Measurements from ENCODE around the gene FBXL2.

Gene FBXL2

GRCh38 chr3:33313331-33313730 lies 36.1 kb downstream of the FBXL2 start:
- ChIA-PET POLR2A (no interaction called here), CTCF (no interaction called here)
- Histone ChIP-seq H3K9me3 (ENCODE audit: control extremely low read depth in 1 of 5, control insufficient read depth in 4 of 5, insufficient read depth in 2 of 5, low read depth in 1 of 5, low read length in 4 of 5) (peaks cover 0 to 7% (median 3%) of the 10 kb centered on the region in 5 experiments), H3K27me3 (replicated peaks in 2 of 5; ENCODE audit: control insufficient read depth in 4 of 5, insufficient read depth in 5 of 5, low read length in 4 of 5) (no peaks in the 10 kb centered on the region), H3K36me3 (ENCODE audit: control insufficient read depth in 4 of 4, insufficient read depth in 4 of 4, low read length in 3 of 4) (no peaks in the 10 kb centered on the region), H3K27ac (ENCODE audit: insufficient read depth in 1 of 2, low read depth in 1 of 2, low read length in 2 of 2, poor library complexity in 1 of 2, severe bottlenecking in 2 of 2) (no peak overlapping the region), H3K4me3 (ENCODE audit: control insufficient read depth in 1 of 7, extremely low read depth in 1 of 7, insufficient read depth in 4 of 7, low read depth in 2 of 7, low read length in 6 of 7) (no peak overlapping the region), H3K4me1 (ENCODE audit: control extremely low read depth in 1 of 4, control insufficient read depth in 4 of 4, insufficient read depth in 4 of 4, low read length in 3 of 4) (peaks cover 2 to 10% (median 6%) of the 10 kb centered on the region in 4 experiments)
- DNase-seq: no peak

- Histone ChIP-seq H3K27me3 (replicated peaks in 2 of 5; ENCODE audit: control insufficient read depth in 4 of 5, insufficient read depth in 5 of 5, low read length in 4 of 5) (no peaks in the 10 kb centered on the region), H3K27ac (ENCODE audit: insufficient read depth in 1 of 2, low read depth in 1 of 2, low read length in 2 of 2, poor library complexity in 1 of 2, severe bottlenecking in 2 of 2) (no peak overlapping the region), H3K9me3 (ENCODE audit: control extremely low read depth in 1 of 5, control insufficient read depth in 4 of 5, insufficient read depth in 2 of 5, low read depth in 1 of 5, low read length in 4 of 5) (peaks cover 0 to 7% (median 3%) of the 10 kb centered on the region in 5 experiments), H3K36me3 (ENCODE audit: control insufficient read depth in 4 of 4, insufficient read depth in 4 of 4, low read length in 3 of 4) (no peaks in the 10 kb centered on the region), H3K4me1 (ENCODE audit: control extremely low read depth in 1 of 4, control insufficient read depth in 4 of 4, insufficient read depth in 4 of 4, low read length in 3 of 4) (peaks cover 2 to 16% (median 11%) of the 10 kb centered on the region in 4 experiments), H3K4me3 (ENCODE audit: control insufficient read depth in 1 of 7, extremely low read depth in 1 of 7, insufficient read depth in 4 of 7, low read depth in 2 of 7, low read length in 6 of 7) (no peak overlapping the region)
- DNase-seq: no peak
- CTCF ChIA-PET: no interaction called here
- POLR2A ChIA-PET: no interaction called here
Measured at GRCh38 chr3:33314993-33315392, 37.8 kb downstream of the FBXL2 start.

GRCh38 chr3:33315826-33316225 lies 38.6 kb downstream of the FBXL2 start:
- POLR2A ChIA-PET: no interaction called here
- peaks cover 0 to 5% (median 3%) of the 10 kb centered on the region in 5 experiments for H3K9me3 ChIP-seq (ENCODE audit: control extremely low read depth in 1 of 5, control insufficient read depth in 4 of 5, insufficient read depth in 2 of 5, low read depth in 1 of 5, low read length in 4 of 5)
- H3K4me1 ChIP-seq (ENCODE audit: control extremely low read depth in 1 of 4, control insufficient read depth in 4 of 4, insufficient read depth in 4 of 4, low read length in 3 of 4): peaks cover 2 to 16% (median 11%) of the 10 kb centered on the region in 4 experiments
- no peaks in the 10 kb centered on the region for H3K27me3 ChIP-seq (replicated peaks in 2 of 5; ENCODE audit: control insufficient read depth in 4 of 5, insufficient read depth in 5 of 5, low read length in 4 of 5)
- WGBS (ENCODE audit: insufficient coverage): 100% methylated on average over 1 of the region's 2 CpGs
- no peak for DNase-seq
- CTCF ChIA-PET: no interaction called here
- H3K27ac ChIP-seq (ENCODE audit: insufficient read depth in 1 of 2, low read depth in 1 of 2, low read length in 2 of 2, poor library complexity in 1 of 2, severe bottlenecking in 2 of 2): no peak overlapping the region
- H3K36me3 ChIP-seq (ENCODE audit: control insufficient read depth in 4 of 4, insufficient read depth in 4 of 4, low read length in 3 of 4): no peaks in the 10 kb centered on the region
- H3K4me3 ChIP-seq (ENCODE audit: control insufficient read depth in 1 of 7, extremely low read depth in 1 of 7, insufficient read depth in 4 of 7, low read depth in 2 of 7, low read length in 6 of 7): no peak overlapping the region

GRCh38 chr3:33317963-33318709 lies 40.9 kb downstream of the FBXL2 start:
- Histone ChIP-seq H3K27ac (ENCODE audit: insufficient read depth in 1 of 2, low read depth in 1 of 2, low read length in 2 of 2, poor library complexity in 1 of 2, severe bottlenecking in 2 of 2) (peak overlapping the region in 1 of 2 experiments; percentile 29), H3K9me3 (ENCODE audit: control extremely low read depth in 1 of 5, control insufficient read depth in 4 of 5, insufficient read depth in 2 of 5, low read depth in 1 of 5, low read length in 4 of 5) (peaks cover 0 to 6% (median 0%) of the 10 kb centered on the region in 5 experiments), H3K27me3 (replicated peaks in 2 of 5; ENCODE audit: control insufficient read depth in 4 of 5, insufficient read depth in 5 of 5, low read length in 4 of 5) (no peaks in the 10 kb centered on the region), H3K4me3 (ENCODE audit: control insufficient read depth in 1 of 7, extremely low read depth in 1 of 7, insufficient read depth in 4 of 7, low read depth in 2 of 7, low read length in 6 of 7) (peak overlapping the region in 3 of 7 experiments; percentile 1 to 57 (median 2)), H3K4me1 (ENCODE audit: control extremely low read depth in 1 of 4, control insufficient read depth in 4 of 4, insufficient read depth in 4 of 4, low read length in 3 of 4) (peaks cover 2 to 16% (median 11%) of the 10 kb centered on the region in 4 experiments), H3K36me3 (ENCODE audit: control insufficient read depth in 4 of 4, insufficient read depth in 4 of 4, low read length in 3 of 4) (no peaks in the 10 kb centered on the region)
- ChIA-PET POLR2A (interaction anchor here (0.5 kb wide), 1 partner anchor 25 kb away, joined by 4 read pairs; no protein-coding TSS in a partner anchor), CTCF (interaction anchor here (0.6 to 1.3 kb wide), 4 partner anchors 13 to 187 kb away, joined by 3 to 5 read pairs (median 3); no protein-coding TSS in a partner anchor)
- WGBS (ENCODE audit: insufficient coverage): 0% methylated on average over 1 of the region's 4 CpGs
- peak; percentile 29 to 77 (median 68) for DNase-seq

GRCh38 chr3:33318710-33319380 lies 41.6 kb downstream of the FBXL2 start:
- ChIA-PET POLR2A (no interaction called here), CTCF (interaction anchor here (0.6 to 1.3 kb wide), 5 partner anchors 12 to 194 kb away, joined by 3 to 5 read pairs (median 3); no protein-coding TSS in a partner anchor)
- H3K27me3 ChIP-seq (replicated peaks in 2 of 5; ENCODE audit: control insufficient read depth in 4 of 5, insufficient read depth in 5 of 5, low read length in 4 of 5): no peaks in the 10 kb centered on the region

GRCh38 chr3:33322412-33322811 lies 45.2 kb downstream of the FBXL2 start:
- Histone ChIP-seq H3K4me1 (ENCODE audit: control extremely low read depth in 1 of 4, control insufficient read depth in 4 of 4, insufficient read depth in 4 of 4, low read length in 3 of 4) (peaks cover 2 to 15% (median 11%) of the 10 kb centered on the region in 4 experiments), H3K27me3 (replicated peaks in 2 of 5; ENCODE audit: control insufficient read depth in 4 of 5, insufficient read depth in 5 of 5, low read length in 4 of 5) (no peaks in the 10 kb centered on the region), H3K4me3 (ENCODE audit: control insufficient read depth in 1 of 7, extremely low read depth in 1 of 7, insufficient read depth in 4 of 7, low read depth in 2 of 7, low read length in 6 of 7) (no peak overlapping the region), H3K36me3 (ENCODE audit: control insufficient read depth in 4 of 4, insufficient read depth in 4 of 4, low read length in 3 of 4) (no peaks in the 10 kb centered on the region), H3K27ac (ENCODE audit: insufficient read depth in 1 of 2, low read depth in 1 of 2, low read length in 2 of 2, poor library complexity in 1 of 2, severe bottlenecking in 2 of 2) (no peak overlapping the region), H3K9me3 (ENCODE audit: control extremely low read depth in 1 of 5, control insufficient read depth in 4 of 5, insufficient read depth in 2 of 5, low read depth in 1 of 5, low read length in 4 of 5) (peaks cover 0 to 6% (median 0%) of the 10 kb centered on the region in 5 experiments)
- 100% methylated on average over 1 of the region's 1 CpG for WGBS (ENCODE audit: insufficient coverage)
- DNase-seq: no peak
- CTCF ChIA-PET: interaction anchor here (0.6 kb wide), 1 partner anchor 389 kb away, joined by 3 read pairs; no protein-coding TSS in a partner anchor
- POLR2A ChIA-PET: no interaction called here

More at GRCh38 chr3:33318710-33319380, 41.6 kb downstream of the FBXL2 start:
- peak overlapping the region in 1 of 2 experiments; percentile 29 for H3K27ac ChIP-seq (ENCODE audit: insufficient read depth in 1 of 2, low read depth in 1 of 2, low read length in 2 of 2, poor library complexity in 1 of 2, severe bottlenecking in 2 of 2)
- 60% methylated on average over 1 of the region's 5 CpGs for WGBS (ENCODE audit: insufficient coverage)
- DNase-seq: peak; percentile 20 to 34 (median 31)
- H3K9me3 ChIP-seq (ENCODE audit: control extremely low read depth in 1 of 5, control insufficient read depth in 4 of 5, insufficient read depth in 2 of 5, low read depth in 1 of 5, low read length in 4 of 5): peaks cover 0 to 6% (median 0%) of the 10 kb centered on the region in 5 experiments
- peak overlapping the region in 1 of 7 experiments; percentile 57 for H3K4me3 ChIP-seq (ENCODE audit: control insufficient read depth in 1 of 7, extremely low read depth in 1 of 7, insufficient read depth in 4 of 7, low read depth in 2 of 7, low read length in 6 of 7)
- no peaks in the 10 kb centered on the region for H3K36me3 ChIP-seq (ENCODE audit: control insufficient read depth in 4 of 4, insufficient read depth in 4 of 4, low read length in 3 of 4)
- H3K4me1 ChIP-seq (ENCODE audit: control extremely low read depth in 1 of 4, control insufficient read depth in 4 of 4, insufficient read depth in 4 of 4, low read length in 3 of 4): peaks cover 2 to 16% (median 11%) of the 10 kb centered on the region in 4 experiments

GRCh38 chr3:33331414-33331813 lies 54.2 kb downstream of the FBXL2 start:
- Histone ChIP-seq H3K4me3 (ENCODE audit: control insufficient read depth in 1 of 7, extremely low read depth in 1 of 7, insufficient read depth in 4 of 7, low read depth in 2 of 7, low read length in 6 of 7) (no peak overlapping the region), H3K27me3 (replicated peaks in 2 of 5; ENCODE audit: control insufficient read depth in 4 of 5, insufficient read depth in 5 of 5, low read length in 4 of 5) (no peaks in the 10 kb centered on the region), H3K4me1 (ENCODE audit: control extremely low read depth in 1 of 4, control insufficient read depth in 4 of 4, insufficient read depth in 4 of 4, low read length in 3 of 4) (no peaks in the 10 kb centered on the region), H3K27ac (ENCODE audit: insufficient read depth in 1 of 2, low read depth in 1 of 2, low read length in 2 of 2, poor library complexity in 1 of 2, severe bottlenecking in 2 of 2) (no peak overlapping the region), H3K9me3 (ENCODE audit: control extremely low read depth in 1 of 5, control insufficient read depth in 4 of 5, insufficient read depth in 2 of 5, low read depth in 1 of 5, low read length in 4 of 5) (peaks cover 0 to 19% (median 2%) of the 10 kb centered on the region in 5 experiments), H3K36me3 (ENCODE audit: control insufficient read depth in 4 of 4, insufficient read depth in 4 of 4, low read length in 3 of 4) (no peaks in the 10 kb centered on the region)
- POLR2A ChIA-PET: no interaction called here
- CTCF ChIA-PET: interaction anchor here (0.6 kb wide), 1 partner anchor 13 kb away, joined by 3 read pairs; no protein-coding TSS in a partner anchor
- DNase-seq: no peak
- no CpG with 5 or more reads among the region's 2 CpGs for WGBS (ENCODE audit: insufficient coverage)

All from common myeloid progenitor, CD34-positive (primary cell).